Endometrial microvascular endothelial cells (primary cell): Measurements from ENCODE around the gene RAB4A. TPM values are rescaled to one million over a fixed set of nuclear protein-coding genes. Genes with fewer than 3 reads are reported as not detected.

Source experiments
- in situ Hi-C: cut with HindIII; loops from 2 replicates; pipeline ENCODE4 v1.10.0; 2017; ENCODE audit warnings: low sequenced_read_pairs, low pct_unique_long_range_greater_than_20kb; ENCODE audit errors: inconsistent ontology term
- total RNA-seq: library from RNA; depleted of rRNA; stranded (reverse); fragments of >200 nt; gene quantifications from one replicate; pipeline ENCODE4 v1.2.3, GENCODE V29; 2015; ENCODE audit errors: inconsistent ontology term

Gene RAB4A
- total RNA-seq, 1 donor from 2014 or later, result 18.2 TPM

GRCh38 chr1:229264487-229264886 lies 6.4 kb upstream of the RAB4A start:
- in situ Hi-C loops, result no loop called here

GRCh38 chr1:229266274-229266673 lies 4.6 kb upstream of the RAB4A start:
- in situ Hi-C loops, result no loop called here

GRCh38 chr1:229266832-229267500 lies 3.9 kb upstream of the RAB4A start:
- in situ Hi-C loops, result no loop called here

GRCh38 chr1:229268505-229268904 lies 2.4 kb upstream of the RAB4A start:
- in situ Hi-C loops, result no loop called here

- in situ Hi-C loops, result no loop called here
Measured at GRCh38 chr1:229271448-229272159, 693 bp downstream of the RAB4A start.

GRCh38 chr1:229272164-229273158 lies 1.6 kb downstream of the RAB4A start:
- in situ Hi-C loops, result no loop called here

GRCh38 chr1:229273507-229274232 lies 2.8 kb downstream of the RAB4A start:
- in situ Hi-C loops, result no loop called here

GRCh38 chr1:229275005-229275404 lies 4.1 kb downstream of the RAB4A start:
- in situ Hi-C loops, result no loop called here

- in situ Hi-C loops, result no loop called here
Measured at GRCh38 chr1:229278120-229278741, 7.3 kb downstream of the RAB4A start.

- in situ Hi-C loops, result no loop called here
Measured at GRCh38 chr1:229279242-229279641, 8.3 kb downstream of the RAB4A start.

GRCh38 chr1:229280037-229280828 lies 9.3 kb downstream of the RAB4A start:
- in situ Hi-C loops, result no loop called here

GRCh38 chr1:229280921-229281320 lies 10.0 kb downstream of the RAB4A start:
- in situ Hi-C loops, result no loop called here

- in situ Hi-C loops, result no loop called here
Measured at GRCh38 chr1:229281339-229281926, 10.5 kb downstream of the RAB4A start.

- in situ Hi-C loops, result no loop called here
Measured at GRCh38 chr1:229282295-229282823, 11.4 kb downstream of the RAB4A start.

GRCh38 chr1:229283183-229283611 lies 12.3 kb downstream of the RAB4A start:
- in situ Hi-C loops, result no loop called here

GRCh38 chr1:229284887-229285286 lies 14.0 kb downstream of the RAB4A start:
- in situ Hi-C loops, result no loop called here

GRCh38 chr1:229285440-229285839 lies 14.5 kb downstream of the RAB4A start:
- in situ Hi-C loops, result no loop called here
